MM.1S (cell line): ENCODE data around the gene TOM1.

Source experiments
- DNase-seq: peaks from one replicate; pipeline ENCODE4 v3.0.0-alpha.2; 2015
- H2AFZ ChIP-seq: fragments of 300-600 bp; sonication (generic); 2 replicates; pipeline ENCODE4 v1.6.0; 2016; ENCODE audit warnings: antibody characterized with exemption, low read length
- H3F3A ChIP-seq: fragments of 300-600 bp; sonication (generic); 2 replicates; pipeline ENCODE4 v1.6.1; 2016; ENCODE audit warnings: mild to moderate bottlenecking, antibody characterized with exemption, low read length, moderate library complexity, mixed read lengths; ENCODE audit not compliant: insufficient read depth
- H3K27ac ChIP-seq: fragments of 300-600 bp; sonication (generic); 2 replicates; pipeline ENCODE4 v1.5.1; 2016; ENCODE audit warnings: mild to moderate bottlenecking, low read length
- H3K27me3 ChIP-seq: fragments of 300-600 bp; sonication (generic); replicated peaks from 2 replicates; pipeline ENCODE4 v1.6.0; 2016; ENCODE audit warnings: low read length; ENCODE audit not compliant: insufficient read depth
- H3K36me3 ChIP-seq: fragments of 300-600 bp; sonication (generic); replicated peaks from 2 replicates; pipeline ENCODE4 v1.6.1; 2016; ENCODE audit warnings: mild to moderate bottlenecking, low read length, mixed read lengths; ENCODE audit not compliant: insufficient read depth
- H3K4me1 ChIP-seq: fragments of 300-600 bp; sonication (generic); 2 replicates; pipeline ENCODE4 v1.6.1; 2016; ENCODE audit warnings: low read length, mixed read lengths
- H3K4me2 ChIP-seq: fragments of 300-600 bp; sonication (generic); 2 replicates; pipeline ENCODE4 v1.6.0; 2016; ENCODE audit warnings: low read depth, low read length
- H3K4me3 ChIP-seq: fragments of 300-600 bp; sonication (generic); 2 replicates; pipeline ENCODE4 v1.5.1; 2016; ENCODE audit warnings: low read length, mixed read lengths
- H3K79me2 ChIP-seq: fragments of 300-600 bp; sonication (generic); 2 replicates; pipeline ENCODE4 v1.6.1; 2016; ENCODE audit warnings: mixed run types, low read length, mixed read lengths
- H3K9ac ChIP-seq: fragments of 300-600 bp; sonication (generic); 2 replicates; pipeline ENCODE4 v1.6.1; 2016; ENCODE audit warnings: low read length, mixed read lengths
- H3K9me2 ChIP-seq: fragments of 300-600 bp; sonication (generic); replicated peaks from 2 replicates; pipeline ENCODE4 v1.6.1; 2016; ENCODE audit warnings: mild to moderate bottlenecking, low read length, mixed read lengths; ENCODE audit not compliant: insufficient read depth
- H3K9me3 ChIP-seq: fragments of 300-600 bp; sonication (generic); replicated peaks from 2 replicates; pipeline ENCODE4 v1.6.1; 2016; ENCODE audit warnings: mild to moderate bottlenecking, low read length, mixed read lengths; ENCODE audit not compliant: insufficient read depth
- H4K20me1 ChIP-seq: fragments of 300-600 bp; sonication (generic); 2 replicates; pipeline ENCODE4 v1.6.1; 2016; ENCODE audit warnings: mild to moderate bottlenecking, low read length, moderate library complexity, mixed read lengths; ENCODE audit not compliant: insufficient read depth
- EZH2 ChIP-seq: fragments of 300-600 bp; sonication (generic); optimal IDR thresholded peaks from 2 replicates; pipeline ENCODE3; 2017; ENCODE audit warnings: low read depth, mild to moderate bottlenecking, antibody characterized with exemption, low read length, mixed read lengths
- EZH2phosphoT487 ChIP-seq: fragments of 300-600 bp; sonication (generic); IDR thresholded peaks from 2 replicates; pipeline ENCODE4 v1.6.1; 2018; ENCODE audit warnings: antibody characterized with exemption, low read length
- TF ChIP-seq, protein P1 (sequence below): fragments of 300-600 bp; sonication (generic); IDR thresholded peaks from 2 replicates; pipeline ENCODE4 v1.5.1; 2016; ENCODE audit warnings: antibody characterized with exemption, low read length, mixed read lengths

TOM1 gene

DNA sequence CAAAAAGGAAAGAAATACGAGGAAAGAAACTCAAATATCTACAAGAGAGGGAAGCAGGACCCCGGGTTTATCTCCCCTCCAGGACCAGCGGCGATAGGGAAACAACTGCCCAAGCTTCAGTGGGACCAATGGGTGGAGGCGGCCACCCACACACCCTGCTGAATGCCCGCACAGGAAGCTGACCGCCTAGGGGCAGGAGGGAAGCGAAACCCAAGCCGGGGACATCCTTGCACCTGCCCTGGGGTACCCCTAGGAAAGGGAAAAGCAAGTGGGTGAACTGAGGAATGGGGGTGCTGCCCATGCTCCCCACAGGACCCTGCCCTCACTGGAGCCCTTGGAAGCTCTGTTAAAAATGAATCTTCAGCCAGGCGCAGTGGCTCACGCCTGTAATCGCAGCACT is 53.6 kb downstream of the TOM1 start:
- Histone ChIP-seq H2AFZ (peak overlapping the region; percentile 81), H3K4me2 (peak overlapping the region; percentile 99), H3K9ac (peak overlapping the region; percentile 38; the same call in 1 of the 2 replicates), H3K4me3 (no peak overlapping the region), H3K4me1 (peaks cover 23% of the 10 kb centered on the region), H3F3A (peaks cover 21% of the 10 kb centered on the region), H4K20me1 (no peaks in the 10 kb centered on the region), H3K27me3 (no peaks in the 10 kb centered on the region), H3K27ac (peak overlapping the region; percentile 80; the same call in 1 of the 2 replicates), H3K36me3 (no peaks in the 10 kb centered on the region), H3K79me2 (no peaks in the 10 kb centered on the region), H3K9me2 (no peaks in the 10 kb centered on the region), H3K9me3 (no peaks in the 10 kb centered on the region)
- TF ChIP-seq EZH2phosphoT487 (no peak), EZH2 (no peak)
- DNase-seq: no peak

DNA sequence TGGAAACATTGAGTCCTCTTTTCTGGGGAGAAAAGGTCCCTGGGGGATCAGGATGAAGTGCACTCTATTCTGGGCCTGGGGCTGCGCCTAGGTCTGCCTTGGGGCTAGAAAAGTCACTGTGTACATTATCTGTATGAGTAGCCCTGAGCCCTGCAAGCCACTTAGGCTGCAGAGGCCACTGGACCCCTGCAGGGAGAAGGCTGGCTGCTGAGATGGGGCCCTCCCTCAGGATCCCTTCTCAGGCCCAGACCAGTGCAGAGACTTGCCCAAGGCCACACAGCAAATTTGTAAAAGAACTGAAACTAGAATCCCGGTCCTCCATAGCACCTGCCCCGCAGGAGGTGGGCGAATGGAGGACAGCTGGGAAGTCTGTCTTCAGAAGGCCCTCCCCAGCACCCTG is 54.4 kb downstream of the TOM1 start:
- H3K4me2 ChIP-seq: no peak overlapping the region
- DNase-seq: no peak
- H3K9ac ChIP-seq: no peak overlapping the region
- TF ChIP-seq, protein P1, sequence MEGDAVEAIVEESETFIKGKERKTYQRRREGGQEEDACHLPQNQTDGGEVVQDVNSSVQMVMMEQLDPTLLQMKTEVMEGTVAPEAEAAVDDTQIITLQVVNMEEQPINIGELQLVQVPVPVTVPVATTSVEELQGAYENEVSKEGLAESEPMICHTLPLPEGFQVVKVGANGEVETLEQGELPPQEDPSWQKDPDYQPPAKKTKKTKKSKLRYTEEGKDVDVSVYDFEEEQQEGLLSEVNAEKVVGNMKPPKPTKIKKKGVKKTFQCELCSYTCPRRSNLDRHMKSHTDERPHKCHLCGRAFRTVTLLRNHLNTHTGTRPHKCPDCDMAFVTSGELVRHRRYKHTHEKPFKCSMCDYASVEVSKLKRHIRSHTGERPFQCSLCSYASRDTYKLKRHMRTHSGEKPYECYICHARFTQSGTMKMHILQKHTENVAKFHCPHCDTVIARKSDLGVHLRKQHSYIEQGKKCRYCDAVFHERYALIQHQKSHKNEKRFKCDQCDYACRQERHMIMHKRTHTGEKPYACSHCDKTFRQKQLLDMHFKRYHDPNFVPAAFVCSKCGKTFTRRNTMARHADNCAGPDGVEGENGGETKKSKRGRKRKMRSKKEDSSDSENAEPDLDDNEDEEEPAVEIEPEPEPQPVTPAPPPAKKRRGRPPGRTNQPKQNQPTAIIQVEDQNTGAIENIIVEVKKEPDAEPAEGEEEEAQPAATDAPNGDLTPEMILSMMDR: no peak
- TF ChIP-seq EZH2: no peak
- TF ChIP-seq EZH2phosphoT487: no peak
- no peaks in the 10 kb centered on the region for H3K36me3 ChIP-seq
- no peak overlapping the region for H3K27ac ChIP-seq
- peaks cover 21% of the 10 kb centered on the region for H3F3A ChIP-seq
- H3K4me1 ChIP-seq: peaks cover 23% of the 10 kb centered on the region
- H3K9me3 ChIP-seq: no peaks in the 10 kb centered on the region
- H3K9me2 ChIP-seq: no peaks in the 10 kb centered on the region
- H2AFZ ChIP-seq: no peak overlapping the region
- no peaks in the 10 kb centered on the region for H3K79me2 ChIP-seq
- H3K4me3 ChIP-seq: no peak overlapping the region
- H3K27me3 ChIP-seq: no peaks in the 10 kb centered on the region
- H4K20me1 ChIP-seq: no peaks in the 10 kb centered on the region

DNA sequence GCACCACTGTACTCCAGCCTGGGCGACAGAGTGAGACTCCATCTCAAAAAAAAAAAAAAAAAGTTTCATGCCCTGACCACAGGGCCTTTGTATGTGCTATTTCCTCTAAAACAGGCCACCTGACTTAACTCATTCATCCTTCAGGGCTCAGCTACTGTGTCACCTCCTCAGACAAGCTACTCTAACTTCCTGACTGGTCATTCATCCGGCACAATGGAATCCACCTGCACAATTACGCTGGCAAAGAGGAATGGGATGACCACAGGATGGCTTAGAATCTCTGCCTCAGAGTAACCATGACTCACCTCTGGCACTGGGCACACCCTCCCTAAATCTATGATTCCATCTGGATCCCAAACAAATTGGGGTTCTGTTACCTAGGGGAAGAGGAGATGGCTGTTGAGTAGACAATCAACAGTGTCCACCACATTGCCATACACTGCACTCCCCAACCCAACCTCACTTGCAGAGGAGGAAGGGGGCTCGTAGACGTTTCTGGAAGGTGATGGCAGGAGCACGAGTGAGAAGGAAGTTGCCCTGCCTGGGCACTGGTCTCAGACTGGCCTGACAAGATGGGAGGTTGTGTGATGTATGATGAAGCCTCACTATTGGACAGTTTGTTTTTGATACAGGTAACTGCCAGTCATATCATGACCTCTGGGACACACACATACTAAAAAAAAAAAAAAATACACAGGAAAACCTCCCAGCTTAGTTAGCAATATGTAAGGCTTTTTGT is 58.4 kb downstream of the TOM1 start:
- no peak overlapping the region for H3K9ac ChIP-seq
- H3K27ac ChIP-seq: no peak overlapping the region
- no peaks in the 10 kb centered on the region for H4K20me1 ChIP-seq
- no peak overlapping the region for H2AFZ ChIP-seq
- H3K27me3 ChIP-seq: no peaks in the 10 kb centered on the region
- no peaks in the 10 kb centered on the region for H3K36me3 ChIP-seq
- H3K4me3 ChIP-seq: no peak overlapping the region
- H3K4me1 ChIP-seq: peaks cover 7% of the 10 kb centered on the region
- no peak overlapping the region for H3K4me2 ChIP-seq
- TF ChIP-seq EZH2phosphoT487 (no peak), EZH2 (no peak)
- TF ChIP-seq, protein P1: no peak
- no peaks in the 10 kb centered on the region for H3K79me2 ChIP-seq
- no peaks in the 10 kb centered on the region for H3K9me3 ChIP-seq
- DNase-seq: no peak
- no peaks in the 10 kb centered on the region for H3K9me2 ChIP-seq
- peaks cover 7% of the 10 kb centered on the region for H3F3A ChIP-seq

DNA sequence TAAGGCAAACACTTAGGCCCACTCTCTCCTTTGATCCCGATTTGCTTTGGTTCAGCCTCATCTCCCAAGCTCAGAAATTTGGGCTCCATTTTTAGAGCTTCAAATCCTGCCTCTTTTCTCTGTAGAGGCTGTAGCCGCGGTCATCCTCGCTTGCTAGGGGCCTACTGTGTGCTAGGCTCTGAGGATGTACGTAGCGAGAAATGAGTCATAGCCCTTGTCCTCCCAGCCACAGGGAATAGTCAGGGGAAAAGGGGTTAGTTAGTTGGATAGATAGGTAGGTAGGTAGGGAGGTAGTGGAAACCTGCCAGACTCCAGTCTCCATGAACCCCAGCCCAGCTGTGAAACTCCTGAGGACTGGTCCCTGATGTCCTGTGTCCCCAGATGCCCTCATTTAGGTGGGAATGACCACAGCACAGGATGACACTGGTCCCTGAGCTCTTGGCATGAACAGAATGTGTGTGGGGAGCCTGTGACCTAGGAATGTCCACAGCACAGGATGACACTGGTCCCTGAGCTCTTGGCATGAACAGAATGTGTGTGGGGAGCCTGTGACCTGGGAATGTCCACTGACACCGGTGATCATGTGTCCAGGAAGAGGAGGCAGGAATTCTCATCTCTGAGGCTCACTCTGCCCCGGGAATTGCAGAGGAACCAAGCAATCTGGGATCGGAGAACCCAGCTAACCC is 59.8 kb downstream of the TOM1 start:
- no peak overlapping the region for H2AFZ ChIP-seq
- no peak for DNase-seq

More for the DNA sequence above, 59.8 kb downstream of the TOM1 start:
- H3K27ac ChIP-seq: no peak overlapping the region
- no peaks in the 10 kb centered on the region for H3K36me3 ChIP-seq
- H3F3A ChIP-seq: peaks cover 10% of the 10 kb centered on the region
- H3K4me2 ChIP-seq: no peak overlapping the region
- no peak overlapping the region for H3K4me3 ChIP-seq
- peaks cover 8% of the 10 kb centered on the region; the same call in 1 of the 2 replicates for H3K4me1 ChIP-seq
- H3K9ac ChIP-seq: no peak overlapping the region
- no peaks in the 10 kb centered on the region for H3K27me3 ChIP-seq
- no peaks in the 10 kb centered on the region for H3K79me2 ChIP-seq
- no peaks in the 10 kb centered on the region for H4K20me1 ChIP-seq
- no peaks in the 10 kb centered on the region for H3K9me3 ChIP-seq
- TF ChIP-seq EZH2phosphoT487 (no peak), EZH2 (no peak)
- TF ChIP-seq, protein P1: no peak
- H3K9me2 ChIP-seq: no peaks in the 10 kb centered on the region
